CD1c-positive myeloid dendritic cell (primary cell): Measurements from ENCODE around the gene IER3.

Source experiments
- DNase-seq: peaks from one replicate; pipeline ENCODE4 v3.0.0-alpha.2; 2016; ENCODE audit errors: extremely low spot score

Gene IER3, protein sequence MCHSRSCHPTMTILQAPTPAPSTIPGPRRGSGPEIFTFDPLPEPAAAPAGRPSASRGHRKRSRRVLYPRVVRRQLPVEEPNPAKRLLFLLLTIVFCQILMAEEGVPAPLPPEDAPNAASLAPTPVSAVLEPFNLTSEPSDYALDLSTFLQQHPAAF

DNA sequence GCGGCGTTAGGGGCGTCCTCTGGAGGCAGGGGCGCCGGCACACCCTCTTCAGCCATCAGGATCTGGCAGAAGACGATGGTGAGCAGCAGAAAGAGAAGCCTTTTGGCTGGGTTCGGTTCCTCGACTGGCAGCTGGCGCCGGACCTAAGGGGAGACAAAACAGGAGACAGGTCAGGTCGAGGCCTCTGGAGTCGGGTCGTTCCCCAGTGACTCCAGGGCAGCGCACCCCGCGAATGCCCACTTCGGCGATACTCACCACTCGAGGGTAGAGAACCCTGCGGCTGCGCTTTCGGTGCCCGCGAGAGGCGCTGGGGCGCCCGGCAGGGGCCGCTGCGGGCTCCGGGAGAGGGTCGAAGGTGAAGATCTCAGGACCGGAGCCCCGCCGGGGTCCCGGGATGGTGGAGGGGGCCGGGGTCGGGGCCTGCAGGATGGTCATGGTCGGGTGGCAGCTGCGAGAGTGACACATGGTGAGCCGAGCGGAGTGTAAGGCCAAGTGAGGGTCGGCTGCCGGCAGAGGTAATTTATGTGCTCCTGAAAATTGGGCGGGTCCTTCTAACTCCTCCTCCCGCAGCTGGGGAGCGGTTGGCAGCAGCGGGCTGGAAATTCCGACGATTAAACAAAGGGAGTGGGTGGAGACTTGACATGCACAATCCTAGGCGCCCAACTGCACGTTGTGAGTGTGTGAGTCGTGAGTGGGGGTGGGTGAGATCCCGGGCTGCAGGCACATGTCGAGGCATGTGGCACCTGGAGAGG, at the start of gene IER3:
Gene IER3, minus strand, starts transcription at position 494 of the 752 bp plus-strand sequence. Its CDS starts 29 bp downstream, at position 465.
- peak; percentile 91 for DNase-seq

DNA sequence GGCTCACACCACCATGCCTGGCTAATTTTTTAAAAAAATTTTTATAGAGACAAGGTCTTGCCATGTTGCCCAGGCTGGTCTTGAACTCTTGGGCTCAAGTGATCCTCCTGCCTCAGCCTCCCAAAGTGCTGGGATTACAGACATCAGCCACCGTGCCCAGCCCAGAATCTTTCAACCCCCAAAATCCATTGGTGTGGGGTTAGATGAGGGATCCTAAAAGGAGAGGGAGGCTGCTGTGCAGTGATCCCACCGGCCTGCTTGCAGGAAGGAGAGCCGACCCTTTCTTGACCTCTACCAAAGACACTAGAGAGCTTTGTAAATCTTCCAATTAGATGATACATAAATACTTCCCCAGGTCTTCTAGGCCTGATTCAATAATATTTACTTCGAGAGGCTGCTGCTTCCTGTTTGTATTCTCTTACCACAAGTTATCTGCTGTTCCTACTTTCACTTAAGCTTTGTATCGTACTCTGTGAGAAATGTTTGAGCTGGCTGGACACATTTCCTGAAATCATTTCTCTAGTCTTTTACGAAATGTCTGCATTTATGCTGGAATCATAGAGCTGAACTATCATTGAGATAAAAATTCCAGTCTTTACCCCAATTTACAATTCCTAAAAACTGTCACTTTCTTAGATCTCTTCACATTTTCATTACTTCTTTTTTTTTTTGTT, 49.3 kb upstream of the IER3 start:
- DNase-seq = peak; percentile 76

DNA sequence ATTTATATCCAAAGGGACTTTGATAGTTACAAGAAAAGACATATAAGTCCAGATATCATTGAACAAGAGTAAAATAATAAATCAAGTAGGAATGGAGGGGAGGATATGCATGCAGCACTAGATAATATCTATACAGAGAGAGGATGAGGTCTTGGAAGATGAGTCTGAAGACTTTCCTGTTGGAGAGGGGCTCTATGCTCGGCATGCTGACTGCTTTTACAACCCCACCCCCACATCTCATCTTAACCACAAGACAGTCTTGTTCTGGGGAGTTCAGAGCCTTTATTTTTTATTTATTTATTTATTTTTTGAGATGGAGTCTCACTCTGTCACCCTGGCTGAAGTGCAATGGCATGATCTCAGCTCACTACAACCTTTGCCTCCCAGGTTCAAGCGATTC, 48.4 kb upstream of the IER3 start:
- DNase-seq = no peak

DNA sequence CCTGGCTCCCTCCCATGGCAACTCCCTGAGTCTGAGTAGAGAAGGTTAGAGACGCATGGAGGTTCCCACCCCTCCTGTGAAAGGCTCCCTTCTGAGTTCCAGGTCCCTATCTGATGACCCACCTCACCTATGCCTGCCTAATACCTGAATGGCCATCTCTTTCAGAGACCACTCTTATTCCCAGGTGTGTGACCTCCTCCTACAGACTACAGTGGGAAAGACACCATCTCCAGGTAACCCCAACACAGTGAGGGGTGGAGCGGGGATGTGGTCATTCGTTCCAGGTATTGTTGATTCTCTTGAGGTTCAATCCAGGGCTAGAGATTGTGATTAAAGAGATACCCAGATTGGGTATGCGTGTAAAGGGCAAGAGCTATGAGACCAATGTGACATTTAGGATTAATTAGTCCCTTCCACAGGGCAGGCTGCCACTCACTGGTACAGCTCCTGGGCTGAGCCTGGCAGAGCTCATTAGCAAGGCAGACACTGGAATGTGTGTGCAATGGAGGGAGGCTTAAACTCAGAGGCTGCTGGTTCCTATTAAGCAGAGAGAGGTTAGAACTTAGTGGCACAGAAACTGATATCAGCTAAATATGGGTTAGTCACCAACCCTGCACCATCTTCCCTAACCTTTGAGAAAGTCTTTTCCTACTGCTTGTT, 46.5 kb upstream of the IER3 start:
- DNase-seq = no peak

DNA sequence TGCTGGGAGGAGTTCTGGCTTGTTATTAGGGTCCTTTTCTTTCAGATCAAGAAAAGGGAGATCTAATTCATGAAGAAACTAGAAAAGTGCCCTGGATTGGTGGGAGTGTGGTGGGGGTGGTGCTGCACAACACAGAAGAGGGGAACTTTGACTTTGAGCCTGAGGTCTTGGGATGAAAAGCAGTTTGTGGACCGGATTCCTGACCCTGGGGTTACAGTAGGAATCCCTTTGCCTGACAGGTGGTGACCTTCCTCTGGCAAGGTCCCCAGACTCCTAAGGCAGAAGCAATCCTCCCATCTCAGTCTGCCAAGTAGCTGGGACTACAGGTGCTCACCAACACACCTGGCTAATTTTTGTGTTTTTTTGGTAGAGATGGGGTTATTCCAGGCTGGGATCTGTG, 45.3 kb upstream of the IER3 start:
- no peak for DNase-seq

DNA sequence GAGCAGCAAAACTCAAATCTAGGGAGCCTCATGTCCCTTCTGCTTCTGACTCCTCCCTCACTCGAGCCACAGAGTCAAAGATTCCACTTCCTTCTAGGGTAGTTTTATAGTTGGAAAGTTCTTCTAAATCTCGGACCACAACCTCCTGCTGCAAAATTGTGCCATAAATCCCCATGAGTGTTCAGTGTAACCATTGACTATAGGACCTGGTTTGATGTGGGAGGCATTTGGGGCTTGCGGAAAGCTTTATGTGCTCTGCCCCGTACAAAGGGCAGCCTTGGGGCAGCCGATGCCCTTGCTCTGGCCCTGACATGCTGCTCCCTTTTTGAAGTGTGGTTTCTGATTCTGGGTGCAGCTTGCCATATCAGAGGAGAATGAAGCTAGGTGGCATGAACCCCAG, 43.6 kb upstream of the IER3 start:
- DNase-seq = peak; percentile 87

DNA sequence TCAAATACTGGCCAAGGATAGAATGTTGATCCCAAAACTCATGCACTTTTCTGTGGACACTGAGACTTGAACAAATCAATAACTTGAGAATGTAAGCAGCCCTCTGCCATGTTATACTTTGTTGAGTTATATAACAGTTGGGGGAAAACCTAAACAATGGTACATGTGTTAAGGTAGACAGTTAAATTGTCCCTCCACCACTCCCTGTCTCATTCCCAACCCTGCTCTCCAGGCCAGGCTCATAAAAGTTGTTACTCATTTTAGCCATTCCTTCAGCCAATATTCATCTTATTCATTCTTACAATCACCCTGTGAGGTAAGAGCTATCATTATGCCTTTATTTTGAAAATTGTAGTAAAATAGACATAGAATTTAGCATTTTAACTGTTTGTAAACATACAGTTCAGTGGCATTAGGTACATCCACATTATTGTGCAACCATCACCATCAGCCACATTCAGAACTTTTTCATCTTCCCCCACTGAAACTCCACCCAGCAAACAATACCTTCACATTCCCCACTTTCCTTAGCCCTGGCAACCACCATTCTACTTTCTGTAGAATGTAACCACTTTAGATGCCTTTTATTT, 38.2 kb upstream of the IER3 start:
- DNase-seq = no peak

DNA sequence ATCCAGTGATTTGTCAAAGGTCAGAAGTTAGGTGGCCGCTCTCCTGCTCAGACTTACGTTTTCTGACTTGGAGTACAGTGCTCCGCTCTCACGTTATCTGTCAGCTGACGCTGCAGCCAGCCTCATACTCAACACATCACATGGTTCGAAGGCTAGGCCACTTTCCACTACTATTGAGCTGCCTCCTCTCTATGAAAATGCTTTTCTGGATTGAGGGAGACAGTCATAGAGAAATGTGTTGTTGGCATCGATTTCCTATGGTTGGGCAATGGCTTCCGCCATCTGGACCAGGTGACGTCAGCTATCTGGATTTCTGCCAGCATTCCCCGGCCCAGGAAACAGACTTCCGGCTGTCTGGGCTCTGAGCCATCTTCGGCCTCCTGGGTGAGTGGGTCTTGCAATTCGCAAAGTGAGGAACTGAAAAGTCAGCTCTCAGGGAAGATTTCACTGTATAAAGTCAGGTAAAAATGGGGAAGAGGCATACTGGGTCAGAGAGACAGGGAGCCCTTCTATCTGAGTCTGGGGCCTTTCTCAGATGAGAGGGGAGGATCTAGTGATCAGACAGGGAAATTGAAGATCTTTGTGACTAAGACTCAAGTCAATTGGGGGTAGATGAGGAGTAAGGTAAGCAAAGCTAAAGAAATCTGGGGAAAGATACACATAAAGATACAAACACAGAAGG, 37.5 kb upstream of the IER3 start:
- DNase-seq = peak; percentile 98

DNA sequence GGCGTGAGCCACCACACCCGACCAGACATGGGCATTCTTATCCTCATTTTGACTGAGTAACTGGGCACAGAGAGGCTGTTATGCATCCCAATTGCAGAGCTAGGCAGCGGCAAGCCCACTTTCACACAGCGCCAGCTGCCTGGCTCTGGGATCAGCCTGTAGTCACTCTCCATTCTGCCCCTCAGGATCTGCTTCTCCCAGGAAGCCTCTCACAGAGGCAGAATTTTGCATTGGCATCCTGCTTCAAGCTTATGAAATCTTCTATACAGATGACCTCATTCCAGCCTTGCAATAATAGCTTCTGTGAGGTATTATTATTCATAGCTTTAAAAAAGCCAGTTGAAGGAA, 37.0 kb upstream of the IER3 start:
- no peak for DNase-seq

DNA sequence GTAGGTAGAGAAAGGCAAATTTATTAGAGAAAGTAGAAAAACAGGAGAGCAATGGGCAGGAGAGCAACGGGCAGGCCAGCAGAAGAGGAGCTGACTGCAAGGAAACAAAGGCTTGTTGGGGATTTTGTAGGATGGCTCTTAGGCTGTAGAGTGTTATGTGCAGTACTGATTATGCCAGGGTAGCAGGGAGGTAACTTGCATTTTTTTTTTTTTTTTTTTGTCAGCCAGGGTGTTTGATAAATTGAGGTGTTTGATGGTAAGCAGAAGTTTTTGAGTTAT, 36.2 kb upstream of the IER3 start:
- no peak for DNase-seq

DNA sequence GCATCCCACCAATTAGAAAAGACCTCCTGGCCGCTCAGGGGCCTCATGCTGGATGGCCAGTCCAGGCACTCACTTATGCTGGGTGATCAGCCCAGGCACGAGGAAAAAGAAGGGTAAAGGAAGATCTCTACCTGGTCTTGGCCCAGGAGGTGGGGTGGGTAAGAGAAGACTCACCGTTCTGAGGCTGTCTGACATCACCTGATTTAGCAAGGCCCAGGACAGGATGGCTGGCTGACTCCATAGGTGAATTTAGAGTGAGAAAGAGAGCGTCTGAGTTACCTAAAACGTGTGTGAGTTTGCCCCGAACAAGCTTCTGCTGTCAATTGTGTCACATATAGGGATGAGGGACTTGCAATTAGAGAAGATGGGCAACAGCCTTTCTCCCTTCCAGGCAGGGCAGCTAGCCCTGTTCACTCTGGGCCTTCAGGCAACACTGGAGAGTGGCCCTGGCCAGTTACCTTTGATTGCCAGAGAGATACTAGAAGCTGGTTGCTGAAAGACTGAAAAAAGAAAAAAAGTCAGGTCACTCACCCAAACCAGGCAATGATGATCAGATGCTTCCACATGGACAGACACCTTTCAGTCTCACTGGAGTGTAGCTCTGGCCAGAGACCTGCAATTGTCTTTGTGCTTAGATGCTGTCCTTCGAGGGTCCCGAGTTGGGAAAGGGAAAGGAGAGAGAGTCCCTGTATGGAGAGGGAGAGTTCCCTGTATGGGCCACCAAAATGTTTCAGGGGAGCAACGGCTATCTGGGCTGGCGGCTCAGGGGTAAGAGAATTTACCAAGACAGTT, 35.7 kb upstream of the IER3 start:
- no peak for DNase-seq

DNA sequence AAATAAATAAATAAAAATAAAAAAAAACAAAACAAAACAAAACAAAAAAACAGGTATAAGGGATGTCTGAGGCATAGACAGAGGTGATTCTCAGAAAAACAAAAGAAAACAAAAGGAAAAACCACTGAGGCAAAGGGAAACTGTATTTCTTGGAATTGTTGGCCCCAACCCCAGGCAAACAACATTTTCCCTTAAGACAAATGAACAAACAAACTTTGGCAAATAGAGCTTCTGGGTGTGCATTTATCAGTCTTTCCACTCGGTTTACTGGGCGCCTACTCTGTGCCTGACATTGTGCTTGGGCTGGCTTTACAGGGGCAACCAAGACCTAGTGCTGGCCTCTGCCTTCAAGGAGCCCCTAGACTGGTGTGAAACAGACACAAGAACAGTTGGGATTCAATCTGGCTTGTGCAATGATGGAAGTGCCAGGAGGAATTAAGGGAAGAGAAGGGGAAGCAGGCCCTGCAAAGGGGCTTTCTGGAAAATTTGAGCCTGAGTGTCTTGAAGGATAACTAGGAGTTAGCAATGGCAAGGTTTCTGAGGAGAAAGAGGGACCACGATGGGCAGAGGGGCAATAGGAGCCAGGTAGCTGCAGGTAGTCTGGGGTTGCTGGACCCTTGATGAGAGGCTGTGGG, 33.8 kb upstream of the IER3 start:
- no peak for DNase-seq

DNA sequence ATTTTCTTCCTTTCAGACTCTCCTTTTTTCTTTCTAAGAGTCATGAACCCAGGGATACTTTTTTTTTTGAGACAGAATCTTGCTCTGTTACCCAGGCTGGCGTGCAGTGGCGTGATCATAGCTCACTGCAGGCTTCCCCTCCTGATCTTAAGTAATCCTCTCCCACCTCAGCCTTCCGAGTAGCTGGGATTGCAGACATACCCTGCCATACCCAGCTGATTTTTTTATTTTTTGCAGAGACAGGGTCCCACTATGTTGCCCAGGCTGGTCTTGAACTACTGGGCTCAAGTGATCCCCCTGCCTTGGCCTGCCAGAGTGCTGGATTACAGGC, 32.8 kb upstream of the IER3 start:
- no peak for DNase-seq

DNA sequence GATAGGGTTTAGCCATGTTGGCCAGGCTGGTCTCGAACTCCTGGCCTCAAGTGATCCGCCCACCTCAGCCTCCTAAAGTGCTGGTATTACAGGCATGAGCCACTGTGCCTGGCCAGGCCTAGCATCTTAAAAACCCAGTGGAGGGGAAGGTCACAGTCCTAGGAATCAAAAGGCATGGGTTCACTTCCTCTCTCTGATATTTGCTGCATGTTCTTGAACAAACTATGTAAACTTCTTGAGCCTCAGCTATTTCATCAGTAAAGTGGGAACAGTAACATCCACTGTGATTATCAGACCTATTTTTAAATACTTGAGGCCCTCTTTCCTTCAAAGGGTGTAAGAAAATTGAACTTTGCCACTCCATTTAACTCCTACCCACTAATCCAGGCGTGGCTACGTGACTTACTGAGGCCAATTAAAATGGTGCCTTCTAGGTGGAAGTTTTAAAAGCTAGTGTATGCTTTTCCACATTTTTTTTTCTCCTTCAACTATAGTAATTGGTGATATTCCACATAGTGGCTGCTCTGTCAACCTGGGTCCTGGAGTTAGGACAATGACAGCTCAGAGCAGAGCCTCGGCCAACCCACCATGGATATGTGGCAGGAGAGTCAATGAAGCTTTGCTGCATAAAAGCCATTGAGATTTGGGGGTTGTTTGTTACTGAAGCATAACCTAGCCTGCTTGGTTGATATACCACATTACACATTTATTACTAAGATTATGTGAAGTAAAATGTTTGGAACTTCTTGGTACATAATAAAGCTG, 32.2 kb upstream of the IER3 start:
- DNase-seq = peak; percentile 57

DNA sequence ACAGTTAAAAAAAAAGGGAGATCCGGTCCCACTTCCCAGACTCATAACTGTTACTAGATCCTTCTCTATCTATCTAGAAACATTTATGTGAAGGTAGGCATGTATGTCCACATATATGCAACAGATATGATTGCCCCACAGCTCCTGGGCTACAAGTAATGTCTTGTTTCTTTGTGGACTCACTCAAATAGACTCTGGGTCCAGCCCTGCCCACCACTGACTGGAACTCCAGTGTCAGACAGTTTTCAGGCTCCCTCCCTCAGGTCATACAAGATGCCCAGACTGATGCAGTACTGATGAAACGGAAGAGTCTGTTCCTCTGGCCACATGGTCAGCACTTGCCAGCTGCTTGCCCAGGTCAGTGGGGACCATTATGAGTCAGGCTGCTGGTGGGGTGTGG, 30.8 kb upstream of the IER3 start:
- no peak for DNase-seq

DNA sequence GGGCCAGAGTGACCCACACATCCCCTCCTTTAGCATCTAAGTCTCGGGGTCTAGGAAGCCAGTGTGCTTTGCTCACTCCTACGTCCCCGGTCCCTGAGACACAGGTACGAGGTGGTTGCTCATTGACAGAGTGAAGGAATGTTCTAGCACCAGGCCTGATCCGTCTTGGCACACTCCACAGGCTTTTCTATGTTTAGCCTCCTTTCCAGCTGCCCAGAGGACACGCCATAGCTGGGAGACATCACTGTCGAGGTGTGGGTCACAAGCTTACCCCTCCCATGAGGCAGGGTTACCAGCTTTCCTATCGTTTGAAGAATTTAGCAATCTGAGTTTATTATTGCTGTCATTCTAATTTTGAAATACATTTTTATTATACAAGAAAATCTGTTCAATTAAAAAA, 30.4 kb upstream of the IER3 start:
- no peak for DNase-seq

DNA sequence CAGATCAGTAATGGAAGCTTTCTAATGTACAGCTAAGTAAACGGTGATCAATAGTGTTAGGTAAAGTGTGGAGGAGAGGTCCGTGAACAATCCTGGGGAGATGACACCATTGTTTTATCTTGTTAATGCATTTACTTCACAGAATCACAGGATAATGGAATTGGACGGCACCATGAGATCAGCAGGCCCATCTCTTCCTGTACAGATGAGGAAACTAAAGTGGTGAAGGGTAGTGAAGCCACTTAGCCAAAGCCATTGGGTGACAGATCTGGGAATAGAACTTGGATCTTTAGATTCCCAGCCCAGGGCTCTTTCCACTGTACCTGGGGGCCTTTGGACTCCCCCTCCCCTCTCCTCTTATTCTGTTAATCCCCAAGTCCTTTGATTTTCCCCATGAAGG, 26.2 kb upstream of the IER3 start:
- DNase-seq = no peak

DNA sequence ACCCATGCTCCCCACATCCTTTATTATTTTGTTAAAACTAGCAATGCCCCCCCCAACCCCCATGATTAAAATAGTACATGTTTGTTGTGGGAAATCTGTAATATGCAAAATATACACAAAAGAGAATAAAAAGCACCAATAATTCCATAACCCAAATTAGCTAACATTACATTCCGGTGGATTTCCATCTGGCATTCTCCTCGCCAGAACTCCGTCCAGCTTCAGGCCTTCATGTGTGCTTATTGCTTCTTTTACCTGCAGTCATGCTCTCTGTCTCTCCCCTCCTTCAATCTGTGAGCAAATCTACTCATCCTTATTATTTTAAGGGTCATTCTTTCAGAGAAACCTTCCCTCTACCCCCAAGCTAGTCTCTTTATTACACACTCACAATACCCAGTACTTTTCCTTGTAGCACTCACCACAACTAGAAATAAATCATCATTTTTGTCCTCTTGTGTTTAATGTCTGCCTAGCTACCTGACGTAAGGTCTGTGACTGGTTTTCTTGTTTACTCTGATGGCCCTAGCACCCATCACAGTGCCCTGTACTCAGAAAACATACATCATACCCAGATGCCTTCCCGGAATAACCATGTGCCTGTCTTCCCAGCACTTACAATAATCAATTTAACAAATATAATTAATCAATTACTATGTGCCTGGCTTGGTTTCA, 25.6 kb upstream of the IER3 start:
- DNase-seq = no peak

DNA sequence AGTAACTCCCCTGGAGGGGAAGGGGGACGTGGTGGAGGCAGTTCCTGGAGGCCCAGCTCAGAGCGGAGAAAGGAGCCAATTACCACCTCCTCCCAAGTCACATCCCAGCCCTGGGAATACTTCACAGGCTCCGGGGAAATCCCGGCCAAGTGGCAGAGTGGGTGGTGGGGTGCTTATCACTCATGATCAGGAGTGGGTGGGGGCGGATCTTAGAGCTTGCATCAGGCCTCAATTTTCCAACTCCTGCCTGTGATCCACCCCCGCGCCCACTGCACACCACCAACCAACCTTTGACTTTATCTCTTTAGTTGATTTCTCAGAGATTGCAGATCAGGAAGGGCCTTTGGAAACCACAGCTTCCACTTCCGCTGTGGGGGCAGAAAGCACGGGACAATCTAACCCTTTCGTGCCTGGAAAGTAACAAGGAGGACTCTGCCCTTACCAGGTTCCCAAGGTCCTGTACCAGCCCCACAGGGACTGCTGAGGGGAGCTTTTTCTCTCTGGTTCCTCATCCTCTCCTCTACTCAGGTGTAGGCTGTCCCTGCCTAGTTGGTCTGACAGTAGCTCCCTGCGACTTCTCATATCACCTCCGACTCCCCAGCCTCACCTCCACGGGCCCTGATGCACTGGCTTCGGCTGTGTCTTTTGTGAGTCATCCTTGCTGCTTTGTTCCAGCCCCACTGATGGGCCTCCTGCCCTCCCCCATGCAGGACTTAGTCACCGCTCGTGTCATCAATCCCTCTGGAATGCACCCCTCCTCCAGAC, 24.9 kb upstream of the IER3 start:
- DNase-seq = peak; percentile 94
